Brain pericyte (primary cell): ENCODE results near the gene PLCE1.

Experiments
- DNase-seq: peaks from one replicate; pipeline ENCODE4 v3.0.0-alpha.2; 2012; ENCODE audit warnings: low read depth, low spot score

PLCE1 gene

DNA sequence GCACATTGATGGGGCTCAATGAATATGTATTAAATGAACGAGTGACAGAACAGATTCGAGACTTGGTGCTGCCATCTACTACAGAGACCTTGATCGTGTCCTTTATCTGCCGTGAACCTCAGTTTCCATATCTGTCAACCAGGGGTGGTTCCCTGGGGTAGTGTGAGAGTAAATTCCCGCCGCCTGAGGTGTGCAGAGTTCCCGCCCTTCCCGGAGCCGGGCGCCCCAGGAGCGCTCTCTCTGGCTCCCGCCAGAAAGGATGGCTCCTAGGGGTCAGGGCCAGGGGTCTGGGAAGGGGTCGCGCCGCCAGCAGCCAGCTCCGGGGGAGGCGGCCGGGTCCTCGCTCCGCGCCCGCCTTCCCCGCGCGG is 333 bp upstream of the PLCE1 start:
- DNase-seq = no peak

DNA sequence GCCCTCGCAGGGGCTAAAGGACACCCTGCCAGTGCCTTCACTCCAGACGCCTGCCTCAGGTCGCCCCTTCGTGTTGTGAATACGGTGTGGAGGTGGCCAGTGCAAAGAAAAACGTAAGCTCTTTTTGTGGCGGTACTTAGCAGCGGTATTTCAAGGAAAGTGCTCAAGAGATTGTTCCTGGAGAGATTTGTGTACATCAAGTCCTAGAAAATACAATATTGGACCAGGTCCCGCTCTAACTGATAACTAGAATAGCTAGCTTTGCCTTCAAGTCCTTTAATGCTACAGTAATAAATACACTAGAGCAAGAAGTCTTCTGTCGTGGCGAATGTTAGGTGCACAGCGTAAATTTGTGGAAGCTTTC is 689 bp downstream of the PLCE1 start:
- DNase-seq = no peak

DNA sequence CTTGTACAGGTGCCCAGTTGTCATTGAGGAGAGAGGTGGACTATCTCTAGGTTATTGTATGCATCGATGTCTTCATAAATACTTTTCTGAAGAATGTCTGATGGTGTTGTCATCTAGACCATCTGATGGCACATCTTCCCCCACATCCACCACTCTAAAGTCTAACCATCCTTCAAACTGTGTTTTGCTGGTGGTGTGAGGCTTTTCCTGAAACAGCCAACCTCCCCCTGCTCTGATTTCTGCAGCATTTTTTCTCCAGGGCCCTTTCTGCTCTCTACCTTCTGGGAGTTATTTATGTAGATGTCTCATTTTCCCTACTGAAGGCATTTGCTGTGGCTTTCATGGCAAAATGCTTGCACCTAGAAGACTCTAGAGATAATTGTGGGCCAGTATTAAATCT is 1.5 kb downstream of the PLCE1 start:
- no peak for DNase-seq

DNA sequence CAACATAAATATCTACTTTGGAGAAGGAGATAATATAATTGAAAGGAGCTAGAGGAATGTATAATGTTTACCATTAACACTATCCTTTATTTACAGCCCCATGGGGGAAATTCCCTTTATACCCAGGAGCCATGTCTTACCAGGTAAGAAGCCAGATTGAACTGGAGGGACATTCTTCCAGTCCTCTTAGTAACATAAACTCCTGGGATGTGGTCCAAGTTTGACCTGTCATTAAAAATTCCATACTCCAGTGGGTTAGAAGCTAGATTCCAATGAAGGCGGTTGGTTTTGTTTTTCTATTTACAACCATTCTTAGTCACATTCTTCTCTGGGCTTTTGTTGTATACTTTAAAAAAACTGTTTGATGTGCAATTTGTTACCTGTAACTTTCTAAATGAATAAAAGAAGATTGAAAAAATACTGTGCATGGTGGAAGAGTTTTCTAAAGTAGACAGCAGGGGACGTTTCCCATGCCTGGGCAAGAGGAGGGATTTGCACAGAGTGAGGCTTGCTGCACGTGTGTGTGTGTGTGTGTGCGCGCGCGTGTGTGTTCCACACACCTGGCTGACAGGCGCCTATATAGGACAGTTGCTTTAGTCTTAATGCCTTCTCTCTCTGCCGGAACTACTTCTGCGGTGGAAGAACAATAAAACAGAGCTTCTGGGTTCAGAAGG is 2.0 kb downstream of the PLCE1 start:
- DNase-seq = no peak

DNA sequence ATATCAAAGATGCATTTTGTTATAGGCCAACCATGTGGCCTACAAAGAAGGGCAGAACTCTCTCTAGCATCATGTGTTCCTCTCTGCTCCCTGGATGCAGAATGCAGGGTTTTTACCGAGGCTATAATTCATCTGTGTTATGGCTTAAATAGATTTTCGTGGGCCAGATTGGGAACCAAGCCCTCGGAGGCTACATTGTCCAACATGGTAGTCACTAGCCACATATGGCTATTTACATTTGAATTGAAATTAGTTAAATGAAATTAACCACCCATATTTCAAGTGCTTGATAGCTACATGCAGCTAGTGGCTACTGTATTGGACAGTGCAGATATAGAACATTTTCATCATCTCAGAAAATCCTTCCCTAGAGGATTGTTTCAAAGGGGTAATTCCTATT is 2.8 kb downstream of the PLCE1 start:
- no peak for DNase-seq

DNA sequence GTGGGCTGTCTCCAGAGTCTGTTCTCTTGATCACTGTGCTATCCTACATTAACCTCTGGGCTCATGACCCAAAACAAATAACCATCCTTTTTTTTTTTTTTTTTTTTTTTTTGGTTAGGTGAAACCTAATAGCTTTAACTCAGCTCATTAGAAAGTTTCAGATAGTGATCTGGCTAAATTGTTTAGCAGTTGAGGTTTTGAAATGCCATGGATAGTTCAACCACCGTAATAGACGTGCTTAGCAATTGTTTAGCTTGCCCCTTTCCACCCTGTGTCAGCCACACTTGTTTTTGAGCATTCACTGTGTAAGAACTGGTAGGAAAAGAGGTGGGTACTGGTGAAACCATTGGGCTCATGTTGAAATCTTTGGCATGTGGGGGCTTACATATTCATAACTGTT is 3.8 kb downstream of the PLCE1 start:
- DNase-seq = no peak

DNA sequence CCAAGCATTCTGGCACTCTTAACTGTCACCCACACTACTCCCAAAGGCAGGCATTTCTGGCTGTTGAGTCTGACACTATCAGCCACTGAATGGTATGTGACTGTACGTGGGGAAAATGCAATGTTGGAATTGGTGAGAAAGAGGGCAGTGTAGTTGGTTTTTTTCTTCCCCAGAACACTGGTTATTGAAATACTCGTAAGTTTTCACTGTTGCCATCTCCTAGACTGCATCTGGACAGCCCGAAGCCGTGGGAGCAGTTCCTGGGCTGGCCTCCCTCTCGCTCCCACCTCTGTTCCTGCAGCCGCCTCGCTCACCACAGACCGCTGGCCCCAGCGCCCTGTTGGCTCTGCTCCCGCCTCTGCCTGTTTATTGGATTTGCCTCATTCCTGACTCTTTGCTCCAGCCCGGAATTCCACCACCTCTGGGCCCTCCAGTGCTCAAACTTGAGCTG is 5.7 kb downstream of the PLCE1 start:
- DNase-seq = no peak

DNA sequence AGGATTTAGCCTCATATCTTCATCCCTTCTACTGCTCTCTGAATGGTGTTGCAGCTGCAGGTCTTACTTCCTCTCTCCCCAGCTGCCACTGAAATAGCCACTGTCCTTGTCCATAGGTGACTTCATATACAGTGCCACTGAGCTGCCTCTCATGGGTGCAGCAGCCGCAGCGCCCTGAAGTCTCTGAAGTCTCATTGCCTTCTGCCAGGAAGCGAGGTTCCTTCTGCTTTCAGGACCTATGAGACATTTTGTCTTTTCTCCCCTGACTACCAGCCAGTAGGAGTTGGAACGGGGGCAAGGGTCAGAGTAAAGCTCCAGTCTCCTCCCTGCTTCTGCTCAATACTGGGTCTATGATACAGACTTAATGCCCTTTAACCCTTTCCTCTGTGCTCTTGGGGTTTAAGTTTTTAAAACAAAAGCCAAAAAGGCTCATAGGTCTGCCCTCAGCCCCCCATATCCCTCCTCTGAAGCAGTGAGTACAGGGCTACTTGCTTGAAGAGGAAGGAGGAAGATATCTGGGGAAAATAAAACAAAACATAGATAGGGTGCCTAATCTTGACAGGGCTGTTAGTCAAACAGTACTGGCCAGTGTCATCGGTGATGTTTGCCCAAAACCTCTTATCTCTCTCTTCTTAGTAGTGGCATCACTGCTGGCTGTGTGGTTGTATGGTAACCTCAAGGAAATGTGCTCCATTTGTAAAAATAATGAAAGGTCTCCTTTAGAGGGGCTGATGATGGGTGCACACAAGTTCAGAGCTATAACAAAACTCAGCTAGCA is 7.1 kb downstream of the PLCE1 start:
- DNase-seq = no peak

DNA sequence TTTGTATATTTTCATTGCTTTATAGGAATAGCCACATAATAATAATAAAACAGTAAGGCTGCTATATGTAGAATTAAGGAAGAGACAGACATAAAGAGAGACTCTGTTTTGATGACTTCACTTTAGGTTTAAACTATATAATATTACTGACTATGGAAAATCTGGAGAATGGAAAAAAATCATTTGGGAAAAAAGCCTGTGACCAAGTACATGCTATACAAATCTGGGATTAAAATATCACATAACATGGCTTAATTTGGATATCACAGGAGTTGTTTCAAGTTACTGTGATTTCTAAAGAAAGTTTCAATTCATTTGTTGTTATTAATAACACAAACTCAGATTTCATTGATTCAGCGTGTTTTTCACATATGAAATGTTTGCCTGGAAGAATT is 7.7 kb downstream of the PLCE1 start:
- DNase-seq = no peak

DNA sequence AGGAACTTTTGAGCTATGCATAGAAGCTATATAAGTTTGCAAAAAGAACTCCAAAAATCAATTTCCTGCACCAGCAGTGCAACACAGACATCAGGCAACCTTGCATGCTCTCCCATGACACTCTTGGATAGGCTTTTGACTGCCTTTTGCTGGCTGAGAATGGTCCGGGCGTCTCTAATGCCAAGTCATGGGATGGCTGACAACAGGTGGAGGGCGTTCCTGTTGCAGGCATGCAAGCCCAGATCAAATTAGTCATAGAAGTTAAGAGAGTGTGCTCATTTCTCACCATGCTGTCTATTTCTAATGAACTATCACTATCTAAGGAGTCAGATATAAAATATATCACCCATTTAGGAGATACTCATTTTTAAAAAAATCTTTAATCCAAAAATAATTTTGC is 8.4 kb downstream of the PLCE1 start:
- no peak for DNase-seq

DNA sequence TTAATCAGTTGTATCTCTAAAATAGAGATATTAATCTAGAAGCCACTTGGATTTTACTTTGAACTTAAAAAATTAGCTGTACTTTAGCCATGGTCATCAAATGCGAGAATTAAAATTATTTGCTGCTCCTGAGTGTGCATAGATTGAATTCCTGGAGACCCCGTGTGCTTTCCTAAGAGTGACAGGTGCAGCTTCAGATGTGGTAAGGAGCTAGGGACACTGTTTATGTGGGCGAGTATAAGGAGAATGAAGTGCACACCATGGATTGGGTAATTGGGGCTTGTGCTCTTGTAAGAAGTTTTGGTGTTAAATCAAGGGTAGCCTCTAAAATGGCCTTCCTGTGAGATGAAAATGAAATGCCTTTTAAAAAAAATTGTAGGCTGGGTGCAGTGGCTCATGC is 9.8 kb downstream of the PLCE1 start:
- DNase-seq = no peak

DNA sequence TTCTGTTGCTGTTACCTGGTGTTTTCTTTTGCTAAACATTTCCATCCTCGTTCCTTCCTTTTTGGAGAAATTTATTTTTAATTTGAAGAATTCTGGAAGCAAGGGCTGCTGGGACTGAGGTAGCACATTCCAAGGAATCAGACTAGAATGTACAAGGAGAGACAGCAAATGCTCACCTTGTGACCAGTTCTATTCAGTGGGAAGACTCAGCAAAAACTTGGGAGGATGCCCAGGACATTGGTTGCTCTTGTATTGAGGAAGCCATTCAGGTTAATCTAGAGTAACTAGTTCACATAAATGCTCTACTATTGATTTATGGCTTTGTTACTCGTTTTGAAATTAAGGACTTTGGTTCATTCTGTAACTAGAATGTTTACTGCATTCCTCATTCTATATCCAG is 11.3 kb downstream of the PLCE1 start:
- DNase-seq = no peak

DNA sequence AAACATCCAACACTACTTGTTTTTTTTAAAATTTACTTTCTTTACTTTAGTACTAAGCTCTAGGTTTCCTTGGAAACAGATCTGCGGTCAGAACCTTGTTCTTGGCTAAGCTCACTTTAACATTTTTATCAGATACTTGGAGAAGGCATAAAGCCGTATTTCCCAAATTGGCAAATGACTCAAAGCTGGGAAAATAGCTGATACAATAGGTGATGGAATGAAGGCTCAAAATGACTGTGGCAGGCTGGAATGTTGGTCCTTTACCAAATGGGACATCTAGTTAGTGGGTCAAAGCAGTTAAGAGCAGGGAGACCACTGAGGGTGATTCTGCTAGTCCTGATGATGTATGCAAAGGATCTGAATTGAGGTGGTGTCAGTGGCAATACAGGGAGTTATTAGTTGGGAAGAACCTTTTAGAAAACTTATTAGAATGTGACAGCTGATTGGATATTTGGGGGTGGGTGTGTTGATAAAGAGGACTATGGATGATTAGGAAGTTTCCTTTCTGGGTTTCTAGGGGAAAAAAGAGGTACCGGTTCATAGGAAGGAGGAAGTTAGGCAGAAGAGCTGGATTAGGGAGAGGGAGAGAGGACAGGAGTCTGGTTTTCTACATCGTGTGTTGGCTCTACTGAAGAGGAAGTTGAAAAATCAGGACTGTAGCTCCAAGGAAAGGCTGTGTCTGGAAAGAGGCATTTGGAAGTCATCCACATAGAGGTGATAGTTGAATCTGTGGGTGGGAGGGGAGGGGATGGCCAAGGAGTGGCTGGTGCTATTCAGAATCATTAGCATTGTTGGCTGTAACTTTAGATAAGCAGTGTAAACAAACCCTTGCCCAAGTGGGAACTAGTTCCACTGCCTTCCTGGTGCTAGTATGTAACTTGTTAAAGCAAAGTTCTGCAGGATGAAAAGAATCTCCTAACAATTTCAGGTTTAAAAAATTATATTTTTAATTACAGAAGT is 13.1 kb downstream of the PLCE1 start:
- no peak for DNase-seq

DNA sequence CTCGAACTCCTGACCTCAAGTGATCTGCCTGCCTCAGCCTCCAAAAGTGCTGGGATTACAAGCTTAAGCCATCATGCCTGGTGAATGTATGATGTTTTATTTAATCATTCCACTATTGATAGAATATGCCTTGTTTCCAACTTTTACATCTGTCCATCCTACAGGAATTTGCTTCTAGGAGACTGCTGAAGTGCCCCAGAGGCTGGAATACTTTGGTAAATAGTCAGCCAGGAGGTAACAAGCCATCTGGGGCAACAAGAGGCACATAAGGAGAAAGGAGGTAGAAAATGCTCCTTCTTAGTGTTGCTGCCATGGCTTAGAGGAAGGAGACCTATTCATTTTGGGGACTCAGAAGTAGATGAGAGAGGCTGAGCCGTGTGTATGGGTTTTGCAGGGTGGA is 14.8 kb downstream of the PLCE1 start:
- no peak for DNase-seq

DNA sequence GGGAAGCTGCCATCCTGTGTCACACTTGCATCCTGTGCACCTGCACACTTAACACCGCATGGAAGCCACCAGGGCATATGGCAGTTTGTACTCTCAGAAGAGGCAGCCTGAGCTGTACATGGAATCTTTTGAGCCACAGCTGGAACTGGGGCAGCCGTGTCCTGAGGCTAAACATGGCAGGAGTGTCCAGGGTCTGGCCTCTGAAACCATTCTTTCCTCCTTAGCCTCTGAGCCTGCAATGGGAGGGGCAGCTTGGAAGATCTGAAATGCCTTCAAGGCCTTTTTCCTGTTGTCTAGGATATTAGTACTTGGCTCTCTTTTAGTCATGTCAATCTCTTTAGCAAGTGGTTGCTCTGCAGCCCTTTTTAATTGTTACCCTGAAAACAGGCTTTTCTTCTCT is 16.4 kb downstream of the PLCE1 start:
- no peak for DNase-seq

DNA sequence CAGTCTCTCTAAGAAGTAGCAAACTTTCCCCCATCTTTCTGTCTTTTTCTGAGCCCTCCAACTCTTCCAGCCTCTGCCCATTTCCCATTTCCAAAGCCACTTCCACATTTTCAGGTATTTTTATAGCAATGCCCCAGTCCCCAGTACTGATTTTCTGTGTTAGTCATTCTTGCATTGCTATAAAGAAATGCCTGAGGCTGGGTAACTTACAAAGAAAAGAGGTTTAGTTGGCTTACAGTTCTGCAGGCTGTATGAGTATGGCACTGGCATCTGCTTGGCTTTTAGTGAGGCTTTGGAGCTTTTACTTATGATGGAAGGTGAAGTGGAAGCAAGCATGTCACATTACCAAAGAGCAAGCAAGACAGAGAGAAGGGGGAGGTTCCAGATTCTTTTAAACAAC is 17.2 kb downstream of the PLCE1 start:
- DNase-seq = no peak

DNA sequence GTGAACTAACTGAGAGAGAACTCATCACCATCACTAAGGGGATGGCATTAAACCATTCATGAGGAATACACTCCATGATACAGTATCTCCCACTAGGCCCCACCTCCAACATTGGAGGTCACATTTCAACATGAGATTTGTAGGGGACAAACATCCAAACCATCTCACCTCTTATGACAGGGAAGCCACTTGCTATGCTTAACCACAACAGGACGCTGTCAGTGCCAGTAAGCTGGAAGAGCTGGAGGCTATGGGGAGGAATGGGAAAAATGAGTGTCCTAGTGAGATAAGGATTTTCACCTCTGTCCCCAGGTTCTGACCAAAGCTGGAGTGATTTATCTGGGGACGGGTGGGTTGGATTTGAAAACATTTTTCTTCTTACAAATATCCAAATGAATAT is 17.6 kb downstream of the PLCE1 start:
- no peak for DNase-seq

DNA sequence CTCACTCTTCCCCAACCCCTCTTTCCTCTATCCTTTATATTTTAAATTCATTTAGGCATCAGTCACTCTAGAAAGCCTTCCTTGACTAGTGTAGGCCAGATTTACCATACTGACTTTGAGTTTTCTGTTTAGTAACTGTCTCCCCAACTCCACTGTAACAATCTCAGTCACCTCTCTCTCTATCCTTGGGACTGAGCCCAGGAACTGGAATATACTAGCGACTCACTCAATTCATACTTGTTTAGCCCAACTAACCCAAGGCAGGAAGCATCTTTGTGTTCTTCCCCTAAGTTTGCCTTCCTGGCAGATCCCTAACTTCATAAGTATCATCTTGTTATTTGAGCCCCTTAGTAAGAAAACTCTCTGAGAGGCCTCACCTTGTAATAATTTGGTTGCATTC is 19.1 kb downstream of the PLCE1 start:
- no peak for DNase-seq

DNA sequence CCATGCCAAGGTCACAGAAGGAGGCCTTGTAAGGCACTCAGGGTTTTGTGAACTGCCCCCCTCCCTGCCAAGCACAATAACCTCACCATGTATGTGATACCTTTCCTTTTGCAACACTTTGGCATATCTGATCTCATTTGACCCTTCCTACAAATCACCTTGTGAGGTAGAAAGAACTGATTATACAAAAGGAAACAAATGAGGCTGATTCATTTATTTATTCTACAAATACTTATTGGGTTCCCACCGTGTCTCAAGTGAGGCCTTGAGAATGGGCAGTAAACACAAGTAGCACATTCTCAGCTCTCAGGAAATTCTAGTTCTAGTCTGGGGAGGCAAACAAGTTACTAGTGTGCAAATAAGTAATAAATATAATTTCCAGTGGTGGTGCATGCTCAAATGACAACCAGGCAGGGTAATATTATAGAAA is 19.6 kb downstream of the PLCE1 start:
- DNase-seq = no peak

DNA sequence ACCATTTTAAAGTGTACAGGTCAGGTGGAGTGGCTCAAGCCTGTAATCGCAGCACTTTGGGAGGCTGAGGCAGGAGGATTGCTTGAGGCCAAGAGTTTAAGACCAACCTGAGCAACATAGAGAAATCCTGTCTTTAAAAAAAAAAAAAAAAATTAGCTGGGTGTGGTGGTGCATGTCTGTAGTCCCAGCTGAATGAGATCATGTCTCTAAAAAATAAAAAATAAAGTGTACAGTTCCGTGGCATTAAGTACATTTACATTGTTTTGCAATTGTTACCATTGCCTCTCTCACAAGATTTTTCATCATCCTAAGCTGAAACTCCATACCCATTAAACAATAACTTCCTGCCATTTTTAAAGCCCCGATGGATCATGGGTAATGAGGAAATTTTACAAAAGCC is 20.6 kb downstream of the PLCE1 start:
- DNase-seq = no peak

DNA sequence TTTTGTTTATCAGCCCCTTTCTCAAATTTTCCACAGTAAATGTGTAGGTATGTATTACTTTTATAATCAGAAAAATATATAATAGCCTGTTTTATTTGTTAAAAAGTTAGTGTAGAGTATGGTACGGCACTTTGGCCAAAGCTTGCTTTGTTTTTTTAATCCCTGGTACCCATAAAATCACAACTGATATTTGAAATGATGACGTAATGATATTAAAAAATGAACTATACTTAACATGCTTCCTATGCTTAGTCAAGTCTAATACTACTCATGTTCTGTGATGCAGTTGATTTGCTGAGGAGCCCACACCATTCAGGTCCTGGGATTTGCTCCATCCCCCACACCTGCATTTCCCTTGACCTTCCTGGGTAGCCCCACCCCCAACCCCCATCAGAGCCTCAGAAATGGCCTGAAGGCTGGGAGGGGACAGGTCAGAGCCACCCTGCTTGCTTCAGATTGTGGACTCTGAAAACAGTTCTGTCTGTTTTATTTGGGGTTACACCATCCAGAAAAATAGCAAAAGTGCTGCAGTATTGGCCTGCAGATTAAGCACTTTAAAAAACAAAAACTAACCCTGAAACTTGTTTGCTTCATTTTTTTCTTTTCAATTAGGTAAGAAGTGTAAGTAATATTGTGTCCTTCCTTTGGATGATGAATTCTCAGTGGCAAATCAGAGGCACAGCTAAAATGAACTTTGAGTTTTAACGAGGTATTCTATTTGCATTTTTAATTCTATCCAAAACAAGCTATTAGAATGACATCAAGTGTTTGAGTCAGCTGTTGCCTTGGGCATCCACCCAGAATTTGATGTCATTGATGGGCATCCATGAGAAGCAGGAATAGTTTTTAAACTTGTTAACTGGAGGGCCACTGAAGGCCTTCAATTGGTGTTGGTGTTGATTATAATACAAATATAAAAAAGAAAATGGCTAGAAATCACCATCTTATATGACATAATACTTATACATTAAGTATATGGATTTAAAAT is 23.3 kb downstream of the PLCE1 start:
- DNase-seq = no peak
